MCF 10A (cell line): ENCODE measurements around the gene DNM1L. TPM values are rescaled to one million over a fixed set of nuclear protein-coding genes. Genes with fewer than 3 reads are reported as not detected.

Experiments
- BruUV-seq: library from RNA; stranded (reverse); fragments of 400-500 nt; replicated peaks from 2 replicates; lab custom pipeline; 2021; lab: Mats Ljungman, UMichigan
- CTCF ChIA-PET: fragments of 300-600 bp; sonication (Branson Sonifier 250); formaldehyde crosslinking; extraction: SDS; loops from one replicate; lab custom pipeline; 2021; ENCODE audit warnings: antibody characterized with exemption, inconsistent platforms; lab: Yijun Ruan, JAX
- POLR2A ChIA-PET: fragments of 300-600, 350-650 bp; sonication (Branson Sonifier 250); formaldehyde crosslinking; extraction: SDS; loops from one replicate; lab custom pipeline; 2020; ENCODE audit warnings: antibody characterized with exemption, inconsistent platforms; lab: Yijun Ruan, JAX
- DNase-seq: peaks from one replicate; pipeline ENCODE4 v3.0.0-alpha.2; 2018; ENCODE audit not compliant: unreplicated experiment
- H3K27ac Mint-ChIP-seq: one replicate; pipeline ENCODE4 v1.8.0; 2022; ENCODE audit warnings: mild to moderate bottlenecking, low read depth, mixed read lengths; ENCODE audit not compliant: unreplicated experiment
- H3K27me3 Mint-ChIP-seq: one replicate; pipeline ENCODE4 v1.8.0; 2022; ENCODE audit warnings: mixed read lengths; ENCODE audit not compliant: insufficient read depth, unreplicated experiment
- H3K36me3 Mint-ChIP-seq: one replicate; pipeline ENCODE4 v1.8.0; 2022; ENCODE audit warnings: mild to moderate bottlenecking, moderate library complexity, mixed read lengths; ENCODE audit not compliant: insufficient read depth, unreplicated experiment
- H3K4me1 Mint-ChIP-seq: one replicate; pipeline ENCODE4 v1.8.0; 2022; ENCODE audit warnings: mixed read lengths; ENCODE audit not compliant: insufficient read depth, unreplicated experiment
- H3K4me3 Mint-ChIP-seq: one replicate; pipeline ENCODE4 v1.8.0; 2022; ENCODE audit warnings: mild to moderate bottlenecking, moderate library complexity, mixed read lengths; ENCODE audit not compliant: unreplicated experiment
- H3K9me3 Mint-ChIP-seq: one replicate; pipeline ENCODE4 v1.8.0; 2022; ENCODE audit warnings: mixed read lengths; ENCODE audit not compliant: unreplicated experiment
- intact Hi-C: fragments of 100-400 bp; cut with micrococcal nuclease; formaldehyde crosslinking; loops from 2 replicates; pipeline ENCODE4 v1.14.1; 2022
- total RNA-seq: library from RNA; stranded (reverse); gene quantifications from 2 replicates; pipeline ENCODE4 v1.2.3, GENCODE V29; 2022
- TF ChIP-seq, protein P1 (sequence below): fragments of 200-600 bp; IDR thresholded peaks from one replicate; pipeline ENCODE4 v1.8.0; 2022; ENCODE audit warnings: antibody characterized with exemption, mild to moderate bottlenecking; ENCODE audit not compliant: unreplicated experiment

Gene DNM1L
- total RNA-seq, 1 experiment from 2014 or later: 86.9 TPM

DNA sequence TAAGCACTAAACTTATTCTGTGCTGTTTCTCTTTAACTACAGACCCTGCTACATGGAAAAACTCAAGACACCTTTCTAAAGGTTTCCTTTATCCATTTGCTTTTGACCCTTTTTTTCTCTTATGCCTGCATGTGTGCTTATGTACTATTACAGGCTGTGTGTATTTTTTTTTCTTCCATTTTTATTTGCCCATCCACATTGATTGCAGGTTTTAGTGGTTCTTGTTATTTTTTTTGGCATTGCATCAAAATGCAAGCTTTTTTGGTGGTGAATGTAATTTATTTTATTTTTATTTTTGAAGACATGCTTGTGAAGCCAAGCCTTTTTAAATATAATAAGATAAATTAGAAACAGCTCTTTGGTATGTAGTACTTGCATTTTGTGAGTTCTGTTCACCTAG, 26.7 kb downstream of the DNM1L start:
- Mint-ChIP-seq H3K27ac (no peak overlapping the region), H3K4me1 (no peaks in the 10 kb centered on the region), H3K4me3 (no peak overlapping the region), H3K27me3 (no peaks in the 10 kb centered on the region), H3K9me3 (no peaks in the 10 kb centered on the region), H3K36me3 (peaks cover 15% of the 10 kb centered on the region)
- BruUV-seq: no TSS peak
- CTCF ChIA-PET: no interaction called here
- POLR2A ChIA-PET: interaction anchor here (1.9 kb wide), 1 partner anchor 13 kb away, joined by 4 read pairs; no protein-coding TSS in a partner anchor
- DNase-seq: no peak
- TF ChIP-seq, protein P1, sequence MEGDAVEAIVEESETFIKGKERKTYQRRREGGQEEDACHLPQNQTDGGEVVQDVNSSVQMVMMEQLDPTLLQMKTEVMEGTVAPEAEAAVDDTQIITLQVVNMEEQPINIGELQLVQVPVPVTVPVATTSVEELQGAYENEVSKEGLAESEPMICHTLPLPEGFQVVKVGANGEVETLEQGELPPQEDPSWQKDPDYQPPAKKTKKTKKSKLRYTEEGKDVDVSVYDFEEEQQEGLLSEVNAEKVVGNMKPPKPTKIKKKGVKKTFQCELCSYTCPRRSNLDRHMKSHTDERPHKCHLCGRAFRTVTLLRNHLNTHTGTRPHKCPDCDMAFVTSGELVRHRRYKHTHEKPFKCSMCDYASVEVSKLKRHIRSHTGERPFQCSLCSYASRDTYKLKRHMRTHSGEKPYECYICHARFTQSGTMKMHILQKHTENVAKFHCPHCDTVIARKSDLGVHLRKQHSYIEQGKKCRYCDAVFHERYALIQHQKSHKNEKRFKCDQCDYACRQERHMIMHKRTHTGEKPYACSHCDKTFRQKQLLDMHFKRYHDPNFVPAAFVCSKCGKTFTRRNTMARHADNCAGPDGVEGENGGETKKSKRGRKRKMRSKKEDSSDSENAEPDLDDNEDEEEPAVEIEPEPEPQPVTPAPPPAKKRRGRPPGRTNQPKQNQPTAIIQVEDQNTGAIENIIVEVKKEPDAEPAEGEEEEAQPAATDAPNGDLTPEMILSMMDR: no peak
- intact Hi-C loops: no loop called here

GRCh38 chr12:32706335-32707024, 27.4 kb downstream of the DNM1L start:
- H3K36me3 Mint-ChIP-seq: peaks cover 17% of the 10 kb centered on the region
- H3K9me3 Mint-ChIP-seq: no peaks in the 10 kb centered on the region
- CTCF ChIA-PET: no interaction called here
- BruUV-seq: no TSS peak
- POLR2A ChIA-PET: interaction anchor here (1.9 kb wide), 1 partner anchor 14 kb away, joined by 4 read pairs; no protein-coding TSS in a partner anchor
- no peak overlapping the region for H3K27ac Mint-ChIP-seq
- H3K4me3 Mint-ChIP-seq: no peak overlapping the region
- intact Hi-C loops: no loop called here
- H3K4me1 Mint-ChIP-seq: no peaks in the 10 kb centered on the region
- TF ChIP-seq, protein P1: no peak
- no peaks in the 10 kb centered on the region for H3K27me3 Mint-ChIP-seq
- DNase-seq: no peak

- ChIA-PET POLR2A (interaction anchor here (0.6 to 1.6 kb wide), 2 partner anchors 10 to 11 kb away, joined by 3 to 6 read pairs; no protein-coding TSS in a partner anchor), CTCF (interaction anchor here (0.5 to 1.4 kb wide), 5 partner anchors 9 to 46 kb away, joined by 3 to 5 read pairs (median 4); no protein-coding TSS in a partner anchor)
- intact Hi-C loops: no loop called here
Observed at GRCh38 chr12:32708926-32709325, 29.8 kb downstream of the DNM1L start.

DNA sequence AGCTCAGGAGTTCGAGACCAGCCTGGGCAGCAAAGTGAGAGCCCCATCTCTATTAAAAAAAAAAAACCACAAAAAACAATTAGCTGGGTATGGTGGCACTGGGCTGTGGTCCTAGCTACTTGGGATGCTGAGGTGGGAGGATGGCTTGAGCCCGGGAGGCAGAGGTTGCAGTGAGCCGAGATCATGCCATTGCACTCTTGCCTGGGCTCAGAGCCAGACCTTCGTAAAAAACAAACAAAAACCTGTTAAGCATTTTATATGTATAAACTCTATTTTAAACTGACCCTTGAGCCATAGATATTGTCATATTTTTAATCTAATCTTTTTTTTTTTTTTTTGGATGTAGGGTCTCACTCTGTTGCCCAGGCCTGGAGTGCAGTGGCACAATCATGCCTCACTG, 35.7 kb downstream of the DNM1L start:
- BruUV-seq: no TSS peak
- no peak overlapping the region for H3K4me3 Mint-ChIP-seq
- no peaks in the 10 kb centered on the region for H3K27me3 Mint-ChIP-seq
- no peak for DNase-seq
- TF ChIP-seq, protein P1: no peak
- H3K4me1 Mint-ChIP-seq: no peaks in the 10 kb centered on the region
- ChIA-PET CTCF (interaction anchor here (0.9 kb wide), 1 partner anchor 40 kb away, joined by 3 read pairs; no protein-coding TSS in a partner anchor), POLR2A (no interaction called here)
- intact Hi-C loops: no loop called here
- H3K27ac Mint-ChIP-seq: no peak overlapping the region
- no peaks in the 10 kb centered on the region for H3K9me3 Mint-ChIP-seq
- peaks cover 29% of the 10 kb centered on the region for H3K36me3 Mint-ChIP-seq

More at GRCh38 chr12:32708926-32709325, 29.8 kb downstream of the DNM1L start:
- H3K4me3 Mint-ChIP-seq: no peak overlapping the region
- TF ChIP-seq, protein P1: no peak
- BruUV-seq: no TSS peak
- H3K9me3 Mint-ChIP-seq: no peaks in the 10 kb centered on the region
- DNase-seq: no peak
- peaks cover 20% of the 10 kb centered on the region for H3K36me3 Mint-ChIP-seq
- no peak overlapping the region for H3K27ac Mint-ChIP-seq
- H3K4me1 Mint-ChIP-seq: no peaks in the 10 kb centered on the region
- H3K27me3 Mint-ChIP-seq: no peaks in the 10 kb centered on the region
